Stimulated activated CD4-positive, alpha-beta T cell treated with anti-CD3 and anti-CD28 coated beads, Interleukin-2, amount 100 ng/mL, for 4 hours (primary cell): Measurements from ENCODE around the gene PPIL1.
A peak's percentile ranks its signal among the peaks of the same experiment; 100 is the strongest.

Source experiments
- DNase-seq: peaks from one replicate; pipeline ENCODE4 v3.0.0-alpha.2; 2020; ENCODE audit warnings: low read depth

PPIL1 gene

DNA sequence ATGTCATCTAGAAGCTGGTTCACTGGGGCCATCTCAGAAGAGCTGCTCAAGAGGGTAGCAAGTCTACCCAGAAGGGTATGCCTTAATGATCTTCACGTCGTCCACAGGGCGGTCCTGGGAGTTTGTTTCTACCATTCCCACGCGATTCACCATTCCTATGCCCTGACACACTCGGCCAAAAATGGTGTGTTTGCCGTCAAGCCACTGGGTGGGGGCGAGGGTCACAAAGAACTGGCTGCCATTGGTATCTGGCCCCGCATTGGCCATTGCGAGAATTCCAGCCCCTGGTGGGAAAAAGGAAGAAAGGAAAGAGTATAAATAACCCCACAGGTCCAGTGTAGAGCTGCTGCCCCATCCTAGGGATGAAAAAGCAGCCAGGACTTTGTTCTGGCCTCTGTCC, 18.9 kb downstream of the PPIL1 start:
- no peak for DNase-seq

DNA sequence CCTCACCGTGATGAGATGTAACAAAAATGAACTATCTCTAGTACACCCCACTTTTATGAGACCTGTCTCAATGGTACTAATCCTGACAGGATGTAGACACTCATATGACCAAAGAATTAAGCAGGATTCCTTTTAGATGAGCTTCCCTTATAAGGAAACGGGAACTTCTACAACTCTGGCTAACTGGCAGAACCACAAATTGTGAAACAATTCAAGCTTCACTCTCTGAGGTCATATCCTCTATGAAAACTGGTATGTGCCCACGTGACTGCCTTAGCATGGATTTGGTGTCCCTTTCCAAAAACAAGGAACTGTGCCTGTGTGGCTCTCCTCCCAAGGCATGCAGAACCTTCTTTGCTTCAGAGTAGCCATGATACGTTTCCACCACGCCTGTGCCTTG, 21.3 kb downstream of the PPIL1 start:
- no peak for DNase-seq

DNA sequence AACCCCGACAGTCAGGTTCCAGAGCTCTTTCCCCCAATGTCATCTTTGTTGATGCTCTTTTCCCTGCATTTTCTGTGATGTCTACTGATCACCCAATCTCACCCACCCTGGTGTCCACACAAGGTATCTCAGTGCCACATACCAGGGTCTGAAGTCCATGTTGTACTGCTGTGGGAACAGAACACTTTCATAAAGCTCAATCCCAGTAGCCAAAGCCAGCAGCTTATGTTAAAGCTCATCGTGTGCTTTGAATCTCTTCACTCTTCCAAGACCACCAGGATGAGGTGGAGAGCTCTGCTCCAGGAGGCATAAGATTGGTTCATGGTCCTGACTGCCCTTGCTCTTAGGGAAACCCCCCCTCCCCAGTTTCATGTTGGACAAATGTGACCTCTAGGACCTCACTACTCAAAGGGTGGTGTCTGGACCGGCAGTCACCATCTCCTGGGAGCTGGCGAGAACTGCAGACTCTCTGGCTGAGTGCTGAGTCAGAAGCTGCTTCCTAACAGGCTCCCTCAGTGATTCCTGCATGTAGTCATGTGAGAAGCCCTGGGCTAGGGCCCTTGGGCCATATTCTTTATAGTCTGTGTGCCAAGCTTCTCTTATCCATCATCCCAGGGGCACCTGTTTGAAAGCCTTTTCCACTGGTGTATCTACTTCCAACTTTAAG, 22.0 kb downstream of the PPIL1 start:
- DNase-seq, result no peak

DNA sequence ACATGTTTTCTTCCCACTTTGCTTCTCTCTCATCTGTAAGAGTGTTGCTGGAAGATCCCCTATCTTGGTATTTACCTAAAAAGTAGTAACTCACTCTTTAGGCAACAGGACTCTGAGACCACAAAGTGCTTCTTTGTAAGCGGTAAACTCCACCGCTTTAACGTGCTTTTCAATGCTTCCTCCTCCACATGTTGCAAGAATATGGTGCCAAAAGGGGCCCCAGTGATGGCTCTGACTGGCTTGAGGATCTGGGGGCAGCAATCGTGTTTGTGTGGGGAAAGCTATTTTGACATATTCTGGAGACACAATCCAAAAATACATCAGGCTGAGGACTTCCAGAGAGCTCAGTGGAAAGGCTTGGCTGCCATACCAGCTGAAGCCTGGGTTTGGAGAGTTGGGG, 23.0 kb downstream of the PPIL1 start:
- DNase-seq, result no peak

DNA sequence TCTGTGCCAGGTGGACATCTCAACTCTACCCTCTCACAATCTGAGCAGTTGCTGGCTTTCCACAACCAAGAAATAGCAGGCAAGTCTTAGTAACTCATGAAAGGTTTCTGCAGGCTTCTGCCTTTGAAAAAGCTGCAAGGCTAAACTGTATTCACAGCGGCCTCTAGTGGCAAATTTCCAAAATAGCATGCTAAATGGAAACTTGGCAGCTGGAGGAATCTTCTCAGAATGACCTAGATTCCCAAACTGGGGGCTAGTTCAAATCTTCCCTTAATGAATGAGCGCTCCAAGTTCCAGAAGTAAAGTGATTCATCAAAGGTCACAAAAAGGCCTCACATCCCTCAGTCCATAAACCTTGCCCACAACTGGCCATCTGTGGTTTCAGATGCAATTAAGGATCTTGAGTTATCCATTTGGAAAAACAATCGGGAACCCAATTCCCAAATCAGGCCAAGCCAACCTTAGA, 23.4 kb downstream of the PPIL1 start:
- DNase-seq, result no peak

DNA sequence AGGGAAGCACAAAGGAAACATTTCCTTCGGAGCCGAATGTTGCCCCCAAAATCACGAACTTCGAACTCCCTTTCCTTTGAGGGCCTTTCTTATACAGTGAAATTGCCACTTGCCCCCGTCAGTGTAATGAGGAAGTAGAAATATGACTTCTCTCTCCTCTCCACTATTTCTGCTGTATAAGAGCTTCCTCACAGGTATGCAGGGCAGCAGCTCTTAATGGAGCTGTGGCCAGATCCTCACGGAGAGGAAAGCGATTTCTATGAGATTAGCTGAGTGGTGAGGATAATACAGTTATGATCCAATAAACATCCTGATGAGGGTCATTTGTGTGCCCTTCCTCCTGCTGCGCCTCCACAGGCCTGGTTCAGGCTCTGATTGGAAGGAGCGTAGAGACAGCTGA, 24.6 kb downstream of the PPIL1 start:
- DNase-seq, result no peak

DNA sequence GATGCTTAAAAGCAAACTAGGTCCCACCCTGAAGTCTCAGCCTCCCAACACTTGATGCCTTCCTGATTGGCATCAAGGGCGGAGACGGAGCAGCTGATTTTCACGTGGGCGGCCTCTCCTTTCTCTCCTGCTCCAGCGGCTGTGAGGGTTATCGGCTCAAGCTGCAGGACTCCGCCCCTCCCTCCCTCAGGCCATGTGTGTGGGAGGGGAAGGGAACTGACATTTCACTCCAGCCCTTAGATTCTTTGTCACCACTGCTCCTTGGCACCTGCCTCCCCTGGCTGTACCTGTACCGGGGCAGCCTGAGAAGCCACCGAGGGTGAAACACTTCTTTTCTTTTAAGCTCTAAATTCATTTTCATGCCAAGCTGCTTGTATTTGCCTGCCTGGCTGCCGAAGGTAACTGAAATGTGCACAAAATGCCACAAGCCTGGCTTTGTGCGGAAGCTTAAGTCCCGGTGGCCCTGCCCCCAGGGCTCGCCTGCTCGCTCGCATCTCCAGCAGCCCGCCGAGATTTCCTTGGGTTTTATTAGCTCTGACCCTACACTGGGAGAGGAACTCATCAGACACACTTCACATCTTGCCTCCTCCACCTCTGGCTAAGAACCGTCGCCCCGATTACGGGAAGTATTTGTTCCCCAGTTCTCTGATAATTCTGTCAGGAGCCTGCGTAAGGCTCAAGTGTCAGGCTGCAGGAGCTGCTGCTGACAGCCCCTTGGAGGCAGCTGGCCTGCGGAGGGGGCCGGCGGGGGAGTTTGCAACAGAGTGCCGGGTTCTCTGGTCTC, 25.8 kb downstream of the PPIL1 start:
- no peak for DNase-seq

DNA sequence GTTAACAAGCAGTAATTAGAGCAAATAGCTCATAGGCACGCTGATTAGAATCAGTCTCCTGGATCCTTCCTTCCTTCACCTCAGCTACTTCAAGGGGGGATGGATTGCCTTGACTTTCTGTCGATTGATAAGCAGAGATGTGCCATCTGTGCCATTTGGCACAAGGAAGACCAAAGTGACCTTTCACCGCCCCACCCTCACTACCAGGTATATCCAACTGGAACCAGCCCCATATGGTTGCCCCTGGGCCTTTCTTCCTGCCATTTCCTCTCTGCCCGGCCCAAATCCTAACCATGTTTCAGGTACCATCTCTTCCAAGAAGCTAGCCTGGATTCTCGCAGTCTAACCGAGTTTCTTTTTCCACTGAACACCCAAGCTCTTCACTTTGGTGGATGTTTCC, 26.6 kb downstream of the PPIL1 start:
- no peak for DNase-seq

DNA sequence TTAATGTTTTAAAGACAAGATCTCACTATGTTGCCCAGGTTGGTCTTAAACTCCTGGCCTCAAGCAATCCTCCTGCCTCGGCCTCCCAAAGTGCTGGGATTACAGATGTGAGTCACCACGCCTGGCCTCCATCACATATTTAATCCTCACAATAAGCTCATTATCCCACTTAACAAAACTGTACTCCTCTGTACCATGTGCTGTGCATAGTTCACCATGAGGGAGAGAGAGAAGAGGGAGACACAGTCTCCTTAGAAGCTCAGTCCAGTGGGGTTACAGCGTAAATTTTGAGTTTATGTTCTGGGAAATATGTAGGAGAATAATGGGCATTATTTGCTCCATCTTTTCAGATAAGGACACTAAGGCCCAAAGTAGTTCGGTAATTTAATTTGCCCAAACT, 27.5 kb downstream of the PPIL1 start:
- DNase-seq, result no peak

DNA sequence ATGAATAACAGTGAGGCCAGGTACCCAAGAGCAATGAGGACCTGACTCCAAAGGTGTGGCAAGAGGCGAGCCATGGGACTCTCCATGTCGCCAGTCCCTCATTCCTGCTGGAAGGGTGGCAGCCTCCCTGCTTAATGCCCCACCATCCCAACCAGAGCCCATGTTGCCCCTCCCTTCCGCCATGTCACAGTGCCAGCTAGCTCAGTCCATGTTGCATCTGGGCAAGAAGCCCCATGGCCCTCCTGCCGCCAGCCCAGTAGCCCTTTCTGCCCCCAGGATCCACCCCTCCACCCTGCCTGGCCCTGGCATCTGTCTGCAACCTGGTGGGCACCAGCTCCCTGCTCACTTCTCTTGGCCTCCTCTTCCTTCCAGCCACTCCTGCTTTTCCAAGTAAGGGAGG, 29.4 kb downstream of the PPIL1 start:
- DNase-seq, result no peak

DNA sequence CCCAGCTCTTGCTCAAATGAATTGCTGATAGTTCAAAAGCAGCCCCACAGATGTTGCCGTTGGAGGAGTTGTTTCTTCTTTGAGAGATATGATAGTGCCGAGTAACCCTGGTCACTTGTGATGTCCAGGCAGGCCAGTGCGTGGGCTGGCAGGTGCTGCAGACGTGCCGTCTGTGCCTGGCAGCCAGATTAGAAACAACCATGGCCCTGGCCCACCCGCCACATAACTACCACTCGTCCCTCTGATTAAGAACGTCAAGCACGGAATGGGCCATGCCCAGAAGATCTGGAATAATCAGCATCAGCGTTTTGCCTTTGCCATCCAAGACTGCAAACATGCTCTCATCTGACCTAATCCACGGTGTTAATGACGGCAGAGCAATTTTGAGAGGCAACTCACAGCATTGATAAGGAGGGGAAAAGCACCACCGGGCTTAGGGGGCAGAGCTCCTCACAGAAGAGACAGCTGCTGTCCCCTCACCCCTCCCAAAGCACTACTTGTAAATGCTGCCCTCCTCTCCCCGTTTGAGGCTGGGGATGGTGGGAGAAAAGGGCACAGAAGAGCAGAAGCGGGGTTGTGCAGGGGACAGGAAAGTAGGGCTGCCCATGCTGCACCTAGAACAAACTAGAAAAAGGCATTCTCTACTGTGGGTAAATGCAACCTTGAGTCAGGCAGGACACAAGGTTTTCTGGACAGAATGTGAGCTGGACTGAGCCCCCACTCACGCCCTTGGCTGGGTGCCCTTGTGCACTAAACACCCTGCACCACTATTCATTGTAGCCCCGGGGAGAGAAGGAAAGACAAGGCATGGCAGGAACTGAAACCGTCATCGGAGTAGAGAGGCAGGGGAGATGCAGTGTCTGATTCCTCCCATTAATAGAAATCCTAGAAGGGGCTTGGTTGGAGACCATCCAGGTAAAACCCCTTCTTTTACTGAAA, 30.1 kb downstream of the PPIL1 start:
- no peak for DNase-seq

DNA sequence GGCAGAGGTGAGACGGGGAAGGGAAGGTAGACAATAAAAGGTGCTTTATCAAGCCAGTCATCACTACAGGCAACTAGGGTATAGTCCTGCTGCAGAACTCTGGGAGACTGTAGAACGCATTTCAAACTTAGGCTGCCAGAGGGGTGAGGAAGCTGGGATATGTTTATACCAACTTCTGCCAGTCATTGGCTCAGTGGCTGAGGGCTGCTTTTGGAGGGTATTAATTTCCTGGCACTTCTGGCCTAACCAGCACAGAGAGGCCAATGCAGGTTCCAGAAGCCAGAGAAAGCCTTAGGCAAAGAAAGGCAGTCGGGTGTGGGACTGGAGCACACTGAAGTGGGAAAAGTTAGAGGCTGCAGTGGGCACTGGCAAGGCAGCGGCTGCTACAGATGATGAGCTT, 31.4 kb downstream of the PPIL1 start:
- DNase-seq, result no peak

DNA sequence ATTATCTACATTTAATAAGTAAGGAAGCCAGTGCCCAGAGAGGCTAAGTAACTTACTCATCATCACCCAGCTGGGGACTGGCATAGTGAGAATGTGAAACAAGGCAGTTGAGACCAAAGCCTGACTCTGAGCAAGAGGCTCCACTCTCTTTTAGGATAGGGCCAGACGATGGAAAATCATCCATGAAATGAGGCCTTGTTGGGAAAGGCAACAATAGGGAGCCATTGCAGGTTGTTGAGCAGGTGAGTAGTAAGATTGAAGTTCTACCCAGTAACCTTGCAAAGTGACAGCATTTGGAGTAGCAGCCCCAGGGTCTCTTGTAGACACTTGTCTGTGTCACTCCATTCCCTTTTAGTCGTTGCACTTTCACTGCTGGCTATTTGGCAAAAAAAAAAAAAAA, 32.8 kb downstream of the PPIL1 start:
- DNase-seq, result no peak

DNA sequence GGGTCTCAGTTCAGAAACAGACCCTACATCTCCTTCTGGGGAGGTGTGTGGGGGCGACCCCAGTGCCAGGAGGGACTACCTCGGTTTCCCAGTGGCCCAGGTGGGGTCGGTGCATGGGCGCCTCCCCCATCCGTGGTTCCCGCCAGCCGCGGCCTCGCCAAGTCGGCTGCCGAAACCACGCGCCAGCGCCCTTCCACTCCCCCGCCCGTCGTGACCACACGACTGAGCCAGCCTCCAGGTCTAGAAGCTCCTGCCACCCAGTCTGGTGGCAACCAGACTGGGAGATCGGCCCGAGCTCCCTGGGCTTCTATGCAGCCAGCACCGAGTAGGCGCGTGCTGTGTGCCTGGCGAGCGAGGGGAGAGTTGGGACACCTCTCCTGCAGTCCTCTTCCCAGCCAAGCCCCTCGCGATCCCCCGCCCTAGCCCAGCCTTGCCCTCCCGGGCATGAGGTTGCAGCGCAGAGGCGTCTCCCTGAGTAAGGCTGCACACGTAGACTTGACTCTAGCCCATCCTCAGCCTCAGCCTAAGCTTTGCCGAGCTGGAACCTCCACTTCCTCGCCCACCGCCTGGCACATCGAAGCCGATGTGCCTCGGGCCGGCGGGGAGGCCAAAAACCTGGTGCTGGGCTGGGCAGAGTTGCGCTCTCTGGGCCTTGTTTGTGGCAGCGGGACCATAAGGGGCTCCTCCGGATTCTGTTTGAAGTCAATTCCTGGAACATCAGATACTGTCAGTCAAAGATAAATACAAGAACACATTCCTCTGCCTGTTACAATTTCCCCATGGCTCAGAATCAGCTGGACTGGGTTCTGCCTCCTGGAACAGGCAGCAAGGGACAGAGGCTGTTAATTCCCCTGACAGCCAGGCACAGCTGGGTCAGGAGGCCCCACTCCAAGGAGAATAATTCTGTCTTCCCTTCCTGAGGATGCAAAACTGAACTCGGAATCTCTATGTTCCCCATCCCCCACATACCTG, 33.9 kb downstream of the PPIL1 start:
- DNase-seq, result no peak

DNA sequence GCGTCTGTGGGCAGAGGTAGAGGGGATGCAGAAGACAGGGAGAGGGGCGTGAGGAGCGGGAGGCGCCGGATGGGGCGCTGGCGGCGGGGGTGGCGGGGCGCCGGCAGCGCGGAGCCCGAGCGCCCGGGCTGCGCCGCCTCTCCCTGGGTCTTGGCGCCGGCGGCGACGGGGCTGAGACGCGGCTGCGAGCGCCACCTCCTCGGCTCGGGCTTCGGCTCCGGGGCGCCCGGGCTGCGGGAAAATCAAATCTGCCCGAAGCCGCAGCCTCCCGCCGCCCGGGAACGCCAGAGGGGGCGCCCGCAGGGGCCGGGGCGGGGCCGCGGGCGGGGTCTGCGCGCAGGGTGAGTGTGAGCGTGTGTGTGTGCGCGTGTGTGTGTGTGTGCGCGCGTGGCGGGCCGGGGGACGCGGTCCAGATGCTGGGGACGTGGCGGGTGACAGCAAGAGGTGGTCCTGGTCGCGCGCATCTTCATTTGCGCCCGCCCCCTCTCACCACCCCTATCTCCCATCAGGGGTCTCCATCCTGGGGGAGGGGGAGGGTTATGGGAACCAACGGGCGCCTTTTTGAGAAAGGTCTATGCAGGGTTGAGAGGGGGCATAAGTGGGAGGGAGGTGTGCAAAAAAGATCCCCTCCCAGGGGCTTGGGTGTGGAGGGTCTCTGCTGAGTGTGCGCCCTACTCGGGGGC, 34.7 kb downstream of the PPIL1 start:
- DNase-seq, result peak; percentile 24

DNA sequence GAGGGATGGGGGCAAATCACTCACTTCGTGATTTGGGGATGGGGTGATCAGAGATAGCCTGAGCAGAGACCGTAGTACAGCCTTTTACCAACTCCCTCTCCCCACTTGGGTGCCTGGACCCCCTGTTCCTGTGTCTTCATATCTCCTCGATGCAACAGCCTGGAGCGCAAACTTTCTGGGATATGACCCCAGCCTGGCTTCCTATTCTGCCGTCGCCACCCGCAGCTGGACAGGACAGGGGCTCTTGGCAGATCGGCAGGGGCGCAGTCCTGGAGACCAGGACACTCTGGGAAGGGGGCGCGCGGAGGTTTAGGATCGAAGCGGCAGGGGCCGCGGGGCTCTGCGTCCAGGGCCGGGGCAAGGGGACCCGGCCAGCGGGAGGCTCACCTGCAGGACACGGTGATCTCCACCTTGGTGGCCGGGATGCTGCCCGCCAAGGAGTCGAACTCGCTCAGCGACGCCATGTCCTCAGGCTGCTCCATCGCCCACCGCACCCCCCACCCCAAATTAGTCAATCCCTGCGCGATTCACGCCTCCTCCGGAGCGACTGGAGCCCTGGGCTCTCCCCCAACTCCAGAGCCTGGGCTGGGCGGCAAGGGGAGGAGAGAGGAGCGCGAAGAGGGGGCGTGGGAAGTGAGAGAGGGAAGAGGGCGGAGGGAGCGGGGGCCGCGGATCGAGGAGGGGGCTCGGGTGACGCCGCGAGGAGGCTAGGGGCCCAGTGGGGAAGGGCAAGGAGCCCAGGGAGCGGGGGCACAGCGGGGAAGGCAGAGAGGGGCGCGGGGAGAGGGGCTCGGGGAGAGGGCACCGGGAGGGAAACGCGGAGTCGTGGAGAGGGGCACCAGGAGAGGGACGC, 35.5 kb downstream of the PPIL1 start, which contains the start of gene CPNE5:
TSS of gene CPNE5 (minus strand) at position 549 of the 853 bp plus-strand sequence. CDS start at position 482, 67 bp downstream.
- no peak for DNase-seq

DNA sequence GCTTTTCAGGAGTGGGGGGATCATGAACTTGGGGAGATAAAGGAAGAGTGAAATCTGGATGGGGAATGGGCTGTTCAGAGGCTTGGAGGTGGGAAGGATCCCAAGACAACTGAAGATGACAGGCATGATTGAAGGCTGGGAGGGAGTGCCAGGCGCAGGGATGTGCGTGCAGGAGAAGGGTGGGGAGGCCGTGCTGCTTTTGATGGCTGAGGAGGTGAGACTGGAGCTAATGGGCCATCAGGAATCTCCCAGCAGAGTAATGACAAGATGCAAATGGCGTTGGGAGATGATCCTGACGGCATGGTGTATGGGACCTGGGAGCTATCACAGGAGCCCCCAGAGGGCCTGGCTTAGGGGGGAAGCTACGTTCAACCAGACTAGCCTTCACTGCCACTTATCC, 36.9 kb downstream of the PPIL1 start:
- no peak for DNase-seq

DNA sequence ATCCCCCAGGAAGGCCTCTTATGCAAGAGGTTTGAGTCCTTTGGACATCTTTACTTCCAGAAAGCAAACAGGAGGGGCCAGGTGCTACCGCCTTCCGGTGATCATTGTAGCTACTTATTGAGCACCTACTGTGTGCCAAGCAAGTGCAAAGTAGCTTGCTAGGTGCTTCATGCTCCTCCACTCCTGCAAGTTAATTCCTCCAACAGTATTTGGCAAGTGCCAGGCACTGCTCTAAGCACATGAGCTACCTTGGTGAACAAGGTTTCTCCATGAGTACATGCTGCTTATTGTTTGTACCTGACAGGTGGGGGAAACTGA, 37.6 kb downstream of the PPIL1 start:
- no peak for DNase-seq

DNA sequence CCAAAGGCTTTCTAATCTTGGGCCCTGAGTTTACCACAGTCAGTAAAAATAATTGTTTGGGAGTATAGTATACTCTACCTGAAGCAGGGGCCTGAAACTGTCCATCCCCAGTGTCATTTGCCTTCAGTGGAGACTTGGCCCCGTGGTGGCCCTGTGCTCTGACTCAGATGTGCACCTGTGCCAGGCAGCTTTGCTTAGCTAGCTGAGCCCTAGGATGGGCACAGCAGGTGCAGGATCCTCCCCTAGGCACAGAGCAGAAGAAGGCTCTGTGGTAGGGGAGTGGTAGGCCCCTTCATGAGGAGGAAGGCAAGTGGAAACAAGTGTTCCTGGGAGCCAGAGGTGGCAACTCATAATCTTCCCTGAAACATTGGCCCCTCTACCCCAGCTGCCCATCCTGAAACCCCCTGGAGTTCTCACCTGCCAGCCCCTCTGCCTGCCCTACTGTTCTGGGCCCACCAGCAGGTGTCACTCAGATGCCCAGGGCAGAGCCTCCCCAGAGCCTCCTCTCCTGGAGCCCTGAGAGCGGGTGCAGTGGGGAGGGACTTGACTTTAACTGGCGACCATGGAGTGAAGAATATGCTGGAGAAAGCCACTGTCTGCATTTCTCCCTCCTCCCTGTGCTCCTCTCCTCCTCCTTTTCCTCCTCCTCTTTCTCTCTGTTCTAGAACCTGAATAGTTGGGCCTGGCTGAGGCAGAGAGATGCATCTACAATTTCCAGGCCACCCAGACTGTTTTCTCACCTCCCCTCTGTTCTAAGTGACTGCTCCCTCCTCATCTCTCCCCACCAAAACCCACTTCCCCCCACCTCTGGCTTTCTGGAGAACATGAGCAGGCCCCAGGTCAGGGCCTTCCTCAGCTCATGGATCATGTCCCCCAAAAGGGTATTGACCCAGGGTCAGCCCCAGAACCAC, 38.2 kb downstream of the PPIL1 start:
- no peak for DNase-seq
